ENCODE measurements around the gene SIRT7. TPM values are rescaled to one million over a fixed set of nuclear protein-coding genes. Genes with fewer than 3 reads are reported as not detected.

SIRT7 gene
- total RNA-seq, 1 experiment from 2014 or later = 24.2 TPM

DNA sequence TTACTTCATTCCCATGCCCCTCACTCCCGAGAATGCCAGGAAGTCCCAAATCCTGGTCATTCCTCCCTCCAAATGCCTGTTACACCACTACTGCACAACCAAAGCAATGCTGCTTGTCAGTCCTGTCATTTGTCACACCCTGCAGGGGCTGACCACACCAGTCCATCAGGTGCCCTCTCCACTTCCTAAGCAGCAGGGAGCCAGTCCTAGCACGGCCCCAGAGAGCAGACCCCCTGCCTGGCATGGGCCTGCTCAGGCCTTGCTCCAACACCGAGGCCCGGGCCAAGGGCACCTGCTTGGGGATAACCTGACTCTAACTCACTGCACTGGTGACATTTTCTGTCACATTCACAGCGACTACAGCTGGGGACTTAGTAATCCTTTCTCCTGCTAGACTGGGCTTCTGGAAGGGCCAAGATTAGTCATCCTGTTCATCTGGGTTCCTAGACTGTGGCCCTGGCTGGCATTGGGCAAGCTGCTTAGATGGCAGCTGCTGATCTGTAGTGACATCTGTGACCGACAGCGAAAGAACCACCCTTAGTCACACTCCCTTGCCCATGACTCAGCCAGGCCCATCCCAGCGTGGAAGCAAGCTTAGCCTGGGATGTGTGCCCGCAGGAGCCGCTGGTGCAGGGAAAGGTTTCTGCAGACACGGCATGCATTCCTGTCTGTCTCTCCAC is 32.0 kb downstream of the SIRT7 start (continued):
- TF ChIP-seq, protein P1, sequence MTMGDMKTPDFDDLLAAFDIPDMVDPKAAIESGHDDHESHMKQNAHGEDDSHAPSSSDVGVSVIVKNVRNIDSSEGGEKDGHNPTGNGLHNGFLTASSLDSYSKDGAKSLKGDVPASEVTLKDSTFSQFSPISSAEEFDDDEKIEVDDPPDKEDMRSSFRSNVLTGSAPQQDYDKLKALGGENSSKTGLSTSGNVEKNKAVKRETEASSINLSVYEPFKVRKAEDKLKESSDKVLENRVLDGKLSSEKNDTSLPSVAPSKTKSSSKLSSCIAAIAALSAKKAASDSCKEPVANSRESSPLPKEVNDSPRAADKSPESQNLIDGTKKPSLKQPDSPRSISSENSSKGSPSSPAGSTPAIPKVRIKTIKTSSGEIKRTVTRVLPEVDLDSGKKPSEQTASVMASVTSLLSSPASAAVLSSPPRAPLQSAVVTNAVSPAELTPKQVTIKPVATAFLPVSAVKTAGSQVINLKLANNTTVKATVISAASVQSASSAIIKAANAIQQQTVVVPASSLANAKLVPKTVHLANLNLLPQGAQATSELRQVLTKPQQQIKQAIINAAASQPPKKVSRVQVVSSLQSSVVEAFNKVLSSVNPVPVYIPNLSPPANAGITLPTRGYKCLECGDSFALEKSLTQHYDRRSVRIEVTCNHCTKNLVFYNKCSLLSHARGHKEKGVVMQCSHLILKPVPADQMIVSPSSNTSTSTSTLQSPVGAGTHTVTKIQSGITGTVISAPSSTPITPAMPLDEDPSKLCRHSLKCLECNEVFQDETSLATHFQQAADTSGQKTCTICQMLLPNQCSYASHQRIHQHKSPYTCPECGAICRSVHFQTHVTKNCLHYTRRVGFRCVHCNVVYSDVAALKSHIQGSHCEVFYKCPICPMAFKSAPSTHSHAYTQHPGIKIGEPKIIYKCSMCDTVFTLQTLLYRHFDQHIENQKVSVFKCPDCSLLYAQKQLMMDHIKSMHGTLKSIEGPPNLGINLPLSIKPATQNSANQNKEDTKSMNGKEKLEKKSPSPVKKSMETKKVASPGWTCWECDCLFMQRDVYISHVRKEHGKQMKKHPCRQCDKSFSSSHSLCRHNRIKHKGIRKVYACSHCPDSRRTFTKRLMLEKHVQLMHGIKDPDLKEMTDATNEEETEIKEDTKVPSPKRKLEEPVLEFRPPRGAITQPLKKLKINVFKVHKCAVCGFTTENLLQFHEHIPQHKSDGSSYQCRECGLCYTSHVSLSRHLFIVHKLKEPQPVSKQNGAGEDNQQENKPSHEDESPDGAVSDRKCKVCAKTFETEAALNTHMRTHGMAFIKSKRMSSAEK (CRISPR knock-in tag; IDR thresholded peaks at IDR 0.05; ENCODE audit: borderline replicate concordance) = no peak

DNA sequence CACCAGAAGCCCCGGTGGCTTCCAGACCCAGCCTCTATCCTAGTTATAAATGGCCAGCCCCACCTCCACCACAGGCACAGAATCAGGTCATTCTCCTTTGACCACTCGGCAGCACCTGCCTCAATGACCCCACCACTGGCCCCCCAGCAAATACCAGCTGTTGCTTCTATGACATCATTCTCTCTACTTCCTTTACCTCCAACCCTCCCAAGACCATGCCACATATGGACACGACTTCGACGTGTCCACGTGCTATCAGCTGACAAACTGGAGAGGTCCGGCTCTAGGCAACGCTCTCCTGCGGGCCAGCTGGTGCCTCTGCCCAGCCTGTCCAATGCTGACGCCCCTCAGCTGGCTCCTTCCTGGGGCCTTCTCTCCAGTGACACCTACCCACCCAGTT is 32.5 kb downstream of the SIRT7 start:
- no peak overlapping the region; the same call in 1 of the 2 replicates for H3K27ac Mint-ChIP-seq
- ChIA-PET POLR2A (no interaction called here), CTCF (interaction anchor here (2.7 kb wide), 1 partner anchor 16 kb away, joined by 10 read pairs; no protein-coding TSS in a partner anchor)
- H3K27me3 Mint-ChIP-seq (ENCODE audit: low read depth) = no peaks in the 10 kb centered on the region
- TF ChIP-seq CREM (CRISPR knock-in tag; IDR thresholded peaks at IDR 0.05) = no peak
- no peak for TF ChIP-seq ZNF121 (CRISPR knock-in tag; IDR thresholded peaks at IDR 0.05)
- no peak for TF ChIP-seq CREB1 (CRISPR knock-in tag; IDR thresholded peaks at IDR 0.05)
- no peak for TF ChIP-seq JAZF1 (CRISPR knock-in tag; IDR thresholded peaks at IDR 0.05)
- TF ChIP-seq, protein P2, sequence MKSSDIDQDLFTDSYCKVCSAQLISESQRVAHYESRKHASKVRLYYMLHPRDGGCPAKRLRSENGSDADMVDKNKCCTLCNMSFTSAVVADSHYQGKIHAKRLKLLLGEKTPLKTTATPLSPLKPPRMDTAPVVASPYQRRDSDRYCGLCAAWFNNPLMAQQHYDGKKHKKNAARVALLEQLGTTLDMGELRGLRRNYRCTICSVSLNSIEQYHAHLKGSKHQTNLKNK (CRISPR knock-in tag; IDR thresholded peaks at IDR 0.05) = no peak
- no peak for TF ChIP-seq ZNF317 (CRISPR knock-in tag; IDR thresholded peaks at IDR 0.05; ENCODE audit: borderline replicate concordance, low read depth)
- TF ChIP-seq, protein P3, sequence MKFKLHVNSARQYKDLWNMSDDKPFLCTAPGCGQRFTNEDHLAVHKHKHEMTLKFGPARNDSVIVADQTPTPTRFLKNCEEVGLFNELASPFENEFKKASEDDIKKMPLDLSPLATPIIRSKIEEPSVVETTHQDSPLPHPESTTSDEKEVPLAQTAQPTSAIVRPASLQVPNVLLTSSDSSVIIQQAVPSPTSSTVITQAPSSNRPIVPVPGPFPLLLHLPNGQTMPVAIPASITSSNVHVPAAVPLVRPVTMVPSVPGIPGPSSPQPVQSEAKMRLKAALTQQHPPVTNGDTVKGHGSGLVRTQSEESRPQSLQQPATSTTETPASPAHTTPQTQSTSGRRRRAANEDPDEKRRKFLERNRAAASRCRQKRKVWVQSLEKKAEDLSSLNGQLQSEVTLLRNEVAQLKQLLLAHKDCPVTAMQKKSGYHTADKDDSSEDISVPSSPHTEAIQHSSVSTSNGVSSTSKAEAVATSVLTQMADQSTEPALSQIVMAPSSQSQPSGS (CRISPR knock-in tag; IDR thresholded peaks at IDR 0.05; ENCODE audit: borderline replicate concordance, low read depth) = no peak
- TF ChIP-seq, protein P4, sequence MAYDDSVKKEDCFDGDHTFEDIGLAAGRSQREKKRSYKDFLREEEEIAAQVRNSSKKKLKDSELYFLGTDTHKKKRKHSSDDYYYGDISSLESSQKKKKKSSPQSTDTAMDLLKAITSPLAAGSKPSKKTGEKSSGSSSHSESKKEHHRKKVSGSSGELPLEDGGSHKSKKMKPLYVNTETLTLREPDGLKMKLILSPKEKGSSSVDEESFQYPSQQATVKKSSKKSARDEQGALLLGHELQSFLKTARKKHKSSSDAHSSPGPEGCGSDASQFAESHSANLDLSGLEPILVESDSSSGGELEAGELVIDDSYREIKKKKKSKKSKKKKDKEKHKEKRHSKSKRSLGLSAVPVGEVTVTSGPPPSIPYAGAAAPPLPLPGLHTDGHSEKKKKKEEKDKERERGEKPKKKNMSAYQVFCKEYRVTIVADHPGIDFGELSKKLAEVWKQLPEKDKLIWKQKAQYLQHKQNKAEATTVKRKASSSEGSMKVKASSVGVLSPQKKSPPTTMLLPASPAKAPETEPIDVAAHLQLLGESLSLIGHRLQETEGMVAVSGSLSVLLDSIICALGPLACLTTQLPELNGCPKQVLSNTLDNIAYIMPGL (CRISPR knock-in tag; IDR thresholded peaks at IDR 0.05) = no peak
- TF ChIP-seq, protein P5, sequence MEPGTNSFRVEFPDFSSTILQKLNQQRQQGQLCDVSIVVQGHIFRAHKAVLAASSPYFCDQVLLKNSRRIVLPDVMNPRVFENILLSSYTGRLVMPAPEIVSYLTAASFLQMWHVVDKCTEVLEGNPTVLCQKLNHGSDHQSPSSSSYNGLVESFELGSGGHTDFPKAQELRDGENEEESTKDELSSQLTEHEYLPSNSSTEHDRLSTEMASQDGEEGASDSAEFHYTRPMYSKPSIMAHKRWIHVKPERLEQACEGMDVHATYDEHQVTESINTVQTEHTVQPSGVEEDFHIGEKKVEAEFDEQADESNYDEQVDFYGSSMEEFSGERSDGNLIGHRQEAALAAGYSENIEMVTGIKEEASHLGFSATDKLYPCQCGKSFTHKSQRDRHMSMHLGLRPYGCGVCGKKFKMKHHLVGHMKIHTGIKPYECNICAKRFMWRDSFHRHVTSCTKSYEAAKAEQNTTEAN (CRISPR knock-in tag; IDR thresholded peaks at IDR 0.05) = no peak
- DNase-seq (ENCODE audit: low spot score) (no peak), ATAC-seq (no peak; the same call in 1 of the 2 replicates)
- H3K4me3 Mint-ChIP-seq = no peak overlapping the region
- H3K9me3 Mint-ChIP-seq = no peaks in the 10 kb centered on the region
- peaks cover 11% of the 10 kb centered on the region for H3K4me1 Mint-ChIP-seq
- peaks cover 61% of the 10 kb centered on the region for H3K36me3 Mint-ChIP-seq

DNA sequence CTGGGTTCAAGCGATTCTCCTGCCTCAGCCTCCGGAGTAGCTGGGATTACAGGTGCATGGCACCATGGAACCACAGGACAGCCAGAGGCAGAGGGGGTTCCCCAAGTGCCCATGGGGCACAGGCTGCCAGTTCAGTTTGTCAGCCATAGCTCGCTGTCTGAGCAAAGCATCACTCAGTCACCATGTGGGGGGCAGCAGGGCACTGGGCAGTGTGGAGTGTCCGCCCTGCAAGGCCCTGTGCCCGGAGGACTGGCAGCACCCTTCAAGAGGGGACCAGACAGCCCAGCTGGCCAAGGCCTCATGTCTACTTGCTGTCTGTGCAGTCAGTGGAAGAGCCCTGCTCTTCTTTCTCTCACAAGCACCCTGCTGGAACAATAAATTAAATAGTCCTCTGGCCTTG is 33.0 kb downstream of the SIRT7 start:
- POLR2A ChIA-PET = no interaction called here
- Mint-ChIP-seq H3K27me3 (ENCODE audit: low read depth) (no peaks in the 10 kb centered on the region), H3K36me3 (peaks cover 56% of the 10 kb centered on the region), H3K9me3 (no peaks in the 10 kb centered on the region), H3K4me3 (no peak overlapping the region), H3K4me1 (peaks cover 6% of the 10 kb centered on the region), H3K27ac (no peak overlapping the region)
- CTCF ChIA-PET = interaction anchor here (0.5 to 2.7 kb wide), 3 partner anchors 15 to 364 kb away, joined by 3 to 10 read pairs (median 3); no protein-coding TSS in a partner anchor
- ATAC-seq (no peak), DNase-seq (ENCODE audit: low spot score) (no peak)
- no peak for TF ChIP-seq SP1 (CRISPR knock-in tag; conservative IDR thresholded peaks at IDR 0.05)
- no peak for TF ChIP-seq ZNF232 (CRISPR knock-in tag; IDR thresholded peaks at IDR 0.05)
- TF ChIP-seq, protein P6, sequence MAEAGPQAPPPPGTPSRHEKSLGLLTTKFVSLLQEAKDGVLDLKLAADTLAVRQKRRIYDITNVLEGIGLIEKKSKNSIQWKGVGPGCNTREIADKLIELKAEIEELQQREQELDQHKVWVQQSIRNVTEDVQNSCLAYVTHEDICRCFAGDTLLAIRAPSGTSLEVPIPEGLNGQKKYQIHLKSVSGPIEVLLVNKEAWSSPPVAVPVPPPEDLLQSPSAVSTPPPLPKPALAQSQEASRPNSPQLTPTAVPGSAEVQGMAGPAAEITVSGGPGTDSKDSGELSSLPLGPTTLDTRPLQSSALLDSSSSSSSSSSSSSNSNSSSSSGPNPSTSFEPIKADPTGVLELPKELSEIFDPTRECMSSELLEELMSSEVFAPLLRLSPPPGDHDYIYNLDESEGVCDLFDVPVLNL (CRISPR knock-in tag; IDR thresholded peaks at IDR 0.05; ENCODE audit: borderline replicate concordance, low read depth) = no peak
- TF ChIP-seq, protein P7, sequence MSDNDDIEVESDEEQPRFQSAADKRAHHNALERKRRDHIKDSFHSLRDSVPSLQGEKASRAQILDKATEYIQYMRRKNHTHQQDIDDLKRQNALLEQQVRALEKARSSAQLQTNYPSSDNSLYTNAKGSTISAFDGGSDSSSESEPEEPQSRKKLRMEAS (CRISPR knock-in tag; IDR thresholded peaks at IDR 0.05) = no peak
- TF ChIP-seq, protein P8, sequence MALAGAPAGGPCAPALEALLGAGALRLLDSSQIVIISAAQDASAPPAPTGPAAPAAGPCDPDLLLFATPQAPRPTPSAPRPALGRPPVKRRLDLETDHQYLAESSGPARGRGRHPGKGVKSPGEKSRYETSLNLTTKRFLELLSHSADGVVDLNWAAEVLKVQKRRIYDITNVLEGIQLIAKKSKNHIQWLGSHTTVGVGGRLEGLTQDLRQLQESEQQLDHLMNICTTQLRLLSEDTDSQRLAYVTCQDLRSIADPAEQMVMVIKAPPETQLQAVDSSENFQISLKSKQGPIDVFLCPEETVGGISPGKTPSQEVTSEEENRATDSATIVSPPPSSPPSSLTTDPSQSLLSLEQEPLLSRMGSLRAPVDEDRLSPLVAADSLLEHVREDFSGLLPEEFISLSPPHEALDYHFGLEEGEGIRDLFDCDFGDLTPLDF (CRISPR knock-in tag; IDR thresholded peaks at IDR 0.05) = no peak
- TF ChIP-seq, protein P5 (CRISPR knock-in tag; IDR thresholded peaks at IDR 0.05) = no peak
- TF ChIP-seq SMAD3 (CRISPR knock-in tag; IDR thresholded peaks at IDR 0.05; ENCODE audit: borderline replicate concordance) = no peak
- no peak for TF ChIP-seq TCF7 (CRISPR knock-in tag; IDR thresholded peaks at IDR 0.05; ENCODE audit: low read depth)
- TF ChIP-seq CREM (CRISPR knock-in tag; IDR thresholded peaks at IDR 0.05) = no peak
